IMR-90 (cell line): Measurements from ENCODE around the gene IGF1. TPM values are rescaled to one million over a fixed set of nuclear protein-coding genes. Genes with fewer than 3 reads are reported as not detected.

Source experiments
- ATAC-seq: fragments of 200-7000 bp; cut with Tn5 transposase; 2 replicates; pipeline ENCODE4 v1.9.1; 2020; ENCODE audit warnings: low read depth, mild to moderate bottlenecking, moderate library complexity
- BruUV-seq: library from RNA; stranded (reverse); fragments of 400-500 nt; replicated peaks from 2 replicates; lab custom pipeline; 2021; lab: Mats Ljungman, UMichigan
- CTCF ChIA-PET: fragments of 300-600 bp; formaldehyde crosslinking; extraction: SDS; loops from one replicate; lab custom pipeline; 2021; ENCODE audit warnings: antibody characterized with exemption; lab: Yijun Ruan, JAX
- POLR2A ChIA-PET: fragments of 300-600 bp; sonication (Branson Sonifier 250); formaldehyde crosslinking; loops from one replicate; lab custom pipeline; 2022; ENCODE audit warnings: antibody characterized with exemption; ENCODE audit not compliant: unreplicated experiment; lab: Charles Lee
- DNase-seq: peaks from one replicate; pipeline ENCODE4 v3.0.0; 2013
- H2AFZ ChIP-seq: replicated peaks from 2 replicates; pipeline ENCODE3; 2013; ENCODE audit warnings: low read length, mild to moderate bottlenecking; ENCODE audit not compliant: poor library complexity
- H2AK5ac ChIP-seq: 2 replicates; pipeline ENCODE4 v1.6.1; 2013; ENCODE audit warnings: low read depth, low read length, inconsistent platforms
- H2AK9ac ChIP-seq: replicated peaks from 2 replicates; pipeline ENCODE3; 2013; ENCODE audit warnings: mild to moderate bottlenecking, low read depth, low read length, moderate library complexity; ENCODE audit not compliant: poor library complexity
- H2BK120ac ChIP-seq: 2 replicates; pipeline ENCODE4 v1.6.1; 2013; ENCODE audit warnings: low read depth, low read length, inconsistent platforms
- H2BK15ac ChIP-seq: 3 replicates; pipeline ENCODE4 v1.6.1; 2013; ENCODE audit warnings: low read depth, low read length, inconsistent platforms
- H2BK20ac ChIP-seq: 2 replicates; pipeline ENCODE4 v1.6.1; 2013; ENCODE audit warnings: low read depth, mild to moderate bottlenecking, inconsistent platforms, low read length, moderate library complexity
- H2BK5ac ChIP-seq: 2 replicates; pipeline ENCODE4 v1.6.1; 2013; ENCODE audit warnings: mild to moderate bottlenecking, low read depth, low read length, inconsistent platforms; ENCODE audit not compliant: poor library complexity, severe bottlenecking
- H3K14ac ChIP-seq: replicated peaks from 2 replicates; pipeline ENCODE4 v1.6.1; 2013; ENCODE audit warnings: low read depth, low read length, inconsistent platforms
- H3K18ac ChIP-seq: 2 replicates; pipeline ENCODE4 v1.6.1; 2013; ENCODE audit warnings: low read depth, low read length, control low read depth
- H3K23ac ChIP-seq: 2 replicates; pipeline ENCODE4 v1.6.1; 2013; ENCODE audit warnings: low read depth, low read length, inconsistent platforms
- H3K27ac ChIP-seq: 2 replicates; pipeline ENCODE4 v1.5.1; 2013; ENCODE audit warnings: mild to moderate bottlenecking, control low read depth, low read length; ENCODE audit not compliant: insufficient read depth
- H3K27me3 ChIP-seq: 2 replicates; pipeline ENCODE4 v1.6.1; 2013; ENCODE audit warnings: low read length; ENCODE audit not compliant: control insufficient read depth, insufficient read depth
- H3K36me3 ChIP-seq: 2 replicates; pipeline ENCODE4 v1.6.1; 2013; ENCODE audit warnings: low read length, mixed read lengths; ENCODE audit not compliant: control insufficient read depth, insufficient read depth
- H3K4ac ChIP-seq: 2 replicates; pipeline ENCODE4 v1.6.1; 2013; ENCODE audit warnings: low read depth, low read length, inconsistent platforms
- H3K4me1 ChIP-seq: 2 replicates; pipeline ENCODE4 v1.6.1; 2013; ENCODE audit warnings: low read length, mixed read lengths; ENCODE audit not compliant: control insufficient read depth, insufficient read depth
- H3K4me2 ChIP-seq: 2 replicates; pipeline ENCODE4 v1.6.1; 2013; ENCODE audit warnings: low read depth, mild to moderate bottlenecking, control low read depth, low read length, moderate library complexity
- H3K4me3 ChIP-seq: 2 replicates; pipeline ENCODE4 v1.5.1; 2013; ENCODE audit warnings: low read depth, mild to moderate bottlenecking, control low read depth, low read length, moderate library complexity; ENCODE audit not compliant: insufficient read depth
- H3K56ac ChIP-seq: 2 replicates; pipeline ENCODE4 v1.6.1; 2013; ENCODE audit warnings: low read length, inconsistent platforms; ENCODE audit not compliant: insufficient read depth; ENCODE audit errors: extremely low read depth
- H3K79me1 ChIP-seq, 2 experiments: 2 replicates each; pipeline ENCODE4 v1.6.1; 2013; ENCODE audit warnings: low read length in 2 of 2, inconsistent platforms in 1 of 2, low read depth in 1 of 2
- H3K9ac ChIP-seq: 2 replicates; pipeline ENCODE4 v1.6.1; 2013; ENCODE audit warnings: low read depth, low read length, control low read depth
- H3K9me1 ChIP-seq: 2 replicates; pipeline ENCODE4 v1.6.1; 2013; ENCODE audit warnings: low read length, inconsistent platforms; ENCODE audit not compliant: insufficient read depth
- H3K9me3 ChIP-seq: 2 replicates; pipeline ENCODE4 v1.6.1; 2013; ENCODE audit warnings: low read length; ENCODE audit not compliant: control insufficient read depth, insufficient read depth
- H4K20me1 ChIP-seq: 2 replicates; pipeline ENCODE4 v1.6.1; 2013; ENCODE audit warnings: low read length, inconsistent platforms; ENCODE audit not compliant: insufficient read depth
- H4K5ac ChIP-seq: 2 replicates; pipeline ENCODE4 v1.6.1; 2013; ENCODE audit warnings: mild to moderate bottlenecking, low read depth, low read length, control low read depth
- H4K8ac ChIP-seq, 2 experiments: 2 replicates each; pipeline ENCODE4 v1.6.1; 2013; ENCODE audit warnings: low read depth in 2 of 2, low read length in 2 of 2, control low read depth in 1 of 2, inconsistent platforms in 1 of 2
- H4K91ac ChIP-seq: 2 replicates; pipeline ENCODE4 v1.6.1; 2013; ENCODE audit warnings: low read depth, low read length, inconsistent platforms; ENCODE audit not compliant: insufficient read depth
- BHLHE40 ChIP-seq: fragments of 150-350 bp; IDR thresholded peaks from 2 replicates; pipeline ENCODE4 v1.6.1; 2016; ENCODE audit warnings: mild to moderate bottlenecking, low read depth, low read length
- CHD1 ChIP-seq: IDR thresholded peaks from 2 replicates; pipeline ENCODE4 v1.6.1; 2012; ENCODE audit warnings: low read depth, low read length, improper control_type of control experiment
- ELK1 ChIP-seq: fragments of 150-350 bp; IDR thresholded peaks from 2 replicates; pipeline ENCODE4 v1.6.1; 2016; ENCODE audit warnings: low read depth, mild to moderate bottlenecking, low read length, moderate library complexity, borderline replicate concordance
- FOS ChIP-seq: fragments of 150-350 bp; IDR thresholded peaks from 2 replicates; pipeline ENCODE4 v1.6.1; 2016; ENCODE audit warnings: low read depth, low read length
- MXI1 ChIP-seq: IDR thresholded peaks from 2 replicates; pipeline ENCODE4 v1.6.1; 2012; ENCODE audit warnings: low read depth, mild to moderate bottlenecking, low read length, moderate library complexity, borderline replicate concordance
- POLR2A ChIP-seq: IDR thresholded peaks from 2 replicates; pipeline ENCODE4 v1.6.1; 2012; ENCODE audit warnings: mild to moderate bottlenecking, low read depth, low read length
- RAD21 ChIP-seq: IDR thresholded peaks from 2 replicates; pipeline ENCODE4 v1.6.1; 2012; ENCODE audit warnings: low read length, improper control_type of control experiment
- USF2 ChIP-seq: fragments of 150-350 bp; IDR thresholded peaks from 2 replicates; pipeline ENCODE4 v1.6.1; 2017; ENCODE audit warnings: mild to moderate bottlenecking, antibody characterized with exemption, low read length, low read depth
- dilution Hi-C: fragments of 300-500 bp; cut with HindIII; formaldehyde crosslinking; loops from one replicate; pipeline ENCODE4 v1.14.3; 2018; ENCODE audit warnings: low sequenced_read_pairs; ENCODE audit not compliant: unreplicated experiment
- in situ Hi-C: fragments of 300-500 bp; cut with MboI; formaldehyde crosslinking; loops from 3 replicates; pipeline ENCODE4 v1.14.3; 2019; ENCODE audit warnings: low sequenced_read_pairs, inconsistent platforms, mixed read lengths
- intact Hi-C: fragments of 100-400 bp; cut with micrococcal nuclease; formaldehyde crosslinking; loops from 2 replicates; pipeline ENCODE4 v1.10.0; 2022
- polyA plus RNA-seq, 3 experiments: library from polyadenylated mRNA; depleted of rRNA; stranded (reverse); fragments of >200 nt; gene quantifications; 2 replicates each; pipeline ENCODE4 v1.2.3, GENCODE V29; 2012; ENCODE audit warnings: low replicate concordance in 1 of 3
- total RNA-seq: library from RNA; depleted of rRNA; stranded (reverse); fragments of >200 nt; gene quantifications from 2 replicates; pipeline ENCODE4 v1.2.3, GENCODE V29; 2012

Gene IGF1
- total and polyA plus RNA-seq, 2 of the 4 experiments (the other 2 are of a cell fraction) = under 0.01 to 0.12 TPM

GRCh38 chr12:102410511-102410910 lies 69.9 kb downstream of the IGF1 start:
- Histone ChIP-seq H4K91ac (0 out of 2 replicates have a peak overlapping the region, but pooled peaks have one; percentile 21), H3K9ac (no peak overlapping the region), H3K27ac (no peak overlapping the region), H2AK5ac (no peak overlapping the region), H3K27me3 (no peaks in the 10 kb centered on the region), H3K36me3 (no peaks in the 10 kb centered on the region), H2BK20ac (no peak overlapping the region; the same call in 1 of the 2 replicates), H2BK15ac (no peak overlapping the region), H3K18ac (peak overlapping the region; percentile 38; the same call in 1 of the 2 replicates), H2BK5ac (no peak overlapping the region), H3K23ac (no peak overlapping the region), H3K4me1 (peaks cover 9% of the 10 kb centered on the region), H3K4ac (no peak overlapping the region; the same call in 1 of the 2 replicates), H2AFZ (no peak overlapping the region), H4K5ac (no peak overlapping the region), H3K14ac (0 out of 2 replicates have a peak overlapping the region, but pooled peaks have one; percentile 52), H3K9me3 (no peaks in the 10 kb centered on the region), H3K9me1 (no peaks in the 10 kb centered on the region), H3K4me2 (no peak overlapping the region), H4K8ac (no peak overlapping the region), H3K79me1 (no peaks in the 10 kb centered on the region), H4K20me1 (no peaks in the 10 kb centered on the region), H2AK9ac (no peak overlapping the region), H2BK120ac (0 out of 2 replicates have a peak overlapping the region, but pooled peaks have one; percentile 30), H3K4me3 (no peak overlapping the region), H3K56ac (no peak overlapping the region)
- no peak for DNase-seq
- in situ Hi-C loops = no loop called here
- POLR2A ChIA-PET = no interaction called here
- no peak for TF ChIP-seq CHD1
- TF ChIP-seq ELK1 = no peak
- no peak for TF ChIP-seq RAD21
- no peak for TF ChIP-seq POLR2A
- no peak for TF ChIP-seq MXI1
- TF ChIP-seq USF2 = no peak
- no peak for TF ChIP-seq FOS
- no peak for TF ChIP-seq BHLHE40
- intact Hi-C loops = no loop called here
- no TSS peak for BruUV-seq
- no peak for ATAC-seq
- dilution Hi-C loops = no loop called here
- CTCF ChIA-PET = interaction anchor here (0.7 to 1.0 kb wide), 2 partner anchors 73 to 453 kb away, joined by 3 read pairs; no protein-coding TSS in a partner anchor
